GM13977 (cell line): ENCODE data around the gene IMMP2L.

Experiments
- DNase-seq: peaks from one replicate; pipeline ENCODE4 v3.0.0; 2012; ENCODE audit warnings: low spot score
- in situ Hi-C: fragments of 300-500 bp; cut with MboI; formaldehyde crosslinking; loops from one replicate; pipeline ENCODE4 v1.12.0; 2022; ENCODE audit warnings: low sequenced_read_pairs, low pct_unique_long_range_greater_than_20kb, mixed read lengths, inconsistent platforms; ENCODE audit not compliant: unreplicated experiment
- TF ChIP-seq, protein P1 (sequence below): IDR thresholded peaks from 2 replicates; pipeline ENCODE4 v1.5.1; 2012; ENCODE audit warnings: mild to moderate bottlenecking, control low read depth; ENCODE audit not compliant: insufficient read depth; ENCODE audit errors: extremely low read depth, missing control alignments

Gene IMMP2L

GRCh38 chr7:111414374-111414773, 147.9 kb downstream of the IMMP2L start:
- TF ChIP-seq, protein P1, sequence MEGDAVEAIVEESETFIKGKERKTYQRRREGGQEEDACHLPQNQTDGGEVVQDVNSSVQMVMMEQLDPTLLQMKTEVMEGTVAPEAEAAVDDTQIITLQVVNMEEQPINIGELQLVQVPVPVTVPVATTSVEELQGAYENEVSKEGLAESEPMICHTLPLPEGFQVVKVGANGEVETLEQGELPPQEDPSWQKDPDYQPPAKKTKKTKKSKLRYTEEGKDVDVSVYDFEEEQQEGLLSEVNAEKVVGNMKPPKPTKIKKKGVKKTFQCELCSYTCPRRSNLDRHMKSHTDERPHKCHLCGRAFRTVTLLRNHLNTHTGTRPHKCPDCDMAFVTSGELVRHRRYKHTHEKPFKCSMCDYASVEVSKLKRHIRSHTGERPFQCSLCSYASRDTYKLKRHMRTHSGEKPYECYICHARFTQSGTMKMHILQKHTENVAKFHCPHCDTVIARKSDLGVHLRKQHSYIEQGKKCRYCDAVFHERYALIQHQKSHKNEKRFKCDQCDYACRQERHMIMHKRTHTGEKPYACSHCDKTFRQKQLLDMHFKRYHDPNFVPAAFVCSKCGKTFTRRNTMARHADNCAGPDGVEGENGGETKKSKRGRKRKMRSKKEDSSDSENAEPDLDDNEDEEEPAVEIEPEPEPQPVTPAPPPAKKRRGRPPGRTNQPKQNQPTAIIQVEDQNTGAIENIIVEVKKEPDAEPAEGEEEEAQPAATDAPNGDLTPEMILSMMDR = no peak

GRCh38 chr7:111413739-111414138, 148.6 kb downstream of the IMMP2L start:
- no peak for DNase-seq
- TF ChIP-seq, protein P1 = no peak
- in situ Hi-C loops = no loop called here

More at GRCh38 chr7:111414374-111414773, 147.9 kb downstream of the IMMP2L start:
- in situ Hi-C loops = no loop called here
- no peak for DNase-seq

DNA sequence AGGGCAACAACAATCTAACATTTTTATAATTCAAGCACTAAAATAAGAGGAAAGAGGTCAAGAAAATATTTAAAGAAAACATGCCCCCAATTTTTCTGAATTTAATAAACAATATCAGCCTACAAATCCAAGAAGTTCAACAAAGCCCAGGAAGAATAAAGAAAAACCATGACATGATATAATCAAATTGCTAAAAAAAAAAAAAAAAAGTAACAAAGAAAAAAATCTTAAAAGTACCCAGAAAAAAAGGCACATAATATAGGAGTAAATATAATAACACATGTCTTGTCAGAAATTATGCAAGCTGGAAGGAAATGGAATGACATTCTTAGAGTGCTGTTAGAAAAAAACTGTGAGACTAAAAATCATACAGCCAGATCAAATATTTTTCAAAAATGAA, 151.4 kb downstream of the IMMP2L start:
- no peak for DNase-seq
- TF ChIP-seq, protein P1 = no peak
- in situ Hi-C loops = no loop called here

GRCh38 chr7:111409714-111410422, 152.4 kb downstream of the IMMP2L start:
- DNase-seq = no peak

GRCh38 chr7:111408724-111409123, 153.6 kb downstream of the IMMP2L start:
- in situ Hi-C loops = no loop called here
- no peak for DNase-seq
- TF ChIP-seq, protein P1 = no peak

More at GRCh38 chr7:111409714-111410422, 152.4 kb downstream of the IMMP2L start:
- in situ Hi-C loops = no loop called here
- TF ChIP-seq, protein P1 = no peak

- TF ChIP-seq, protein P1 = no peak
- no peak for DNase-seq
- in situ Hi-C loops = no loop called here
Measured at GRCh38 chr7:111407258-111407657, 155.0 kb downstream of the IMMP2L start.
